Activated naive CD4-positive, alpha-beta T cell treated with anti-CD3 and anti-CD28 coated beads for 36 hours (primary cell): ENCODE results near the gene TELO2. TPM values are rescaled to one million over a fixed set of nuclear protein-coding genes. Genes with fewer than 3 reads are reported as not detected.
"Not testable (repeated sequence)": the region's sequence is repeated elsewhere in the genome, so short reads cannot be mapped to it uniquely, and the experiment has no call there.

ENCODE experiments used
- CTCF ChIA-PET: fragments of 350-600 bp; sonication (Branson Sonifier 250); formaldehyde crosslinking; loops from one replicate; lab custom pipeline; 2021; ENCODE audit warnings: antibody characterized with exemption; lab: Charles Lee
- DNase-seq: peaks from one replicate; pipeline ENCODE4 v3.0.0-alpha.2; 2020
- H3K27ac Mint-ChIP-seq: one replicate; pipeline ENCODE4 v1.8.0; 2021; ENCODE audit warnings: mild to moderate bottlenecking, mixed read lengths
- H3K27me3 Mint-ChIP-seq: one replicate; pipeline ENCODE4 v1.8.0; 2021; ENCODE audit warnings: low read depth, mixed read lengths
- H3K36me3 Mint-ChIP-seq: one replicate; pipeline ENCODE4 v1.8.0; 2021; ENCODE audit warnings: low read depth, mixed read lengths
- H3K4me1 Mint-ChIP-seq: one replicate; pipeline ENCODE4 v1.8.0; 2021; ENCODE audit warnings: low read depth, mixed read lengths
- H3K4me3 Mint-ChIP-seq: one replicate; pipeline ENCODE4 v1.8.0; 2021; ENCODE audit warnings: mild to moderate bottlenecking, moderate library complexity, mixed read lengths
- H3K9me3 Mint-ChIP-seq: one replicate; pipeline ENCODE4 v1.8.0; 2021; ENCODE audit warnings: mixed read lengths
- intact Hi-C: fragments of 100-400 bp; cut with micrococcal nuclease; formaldehyde crosslinking; loops from one replicate; pipeline ENCODE4 v1.15.1; 2023
- total RNA-seq, 2 experiments: library from RNA; stranded (reverse); gene quantifications; one replicate each; pipeline ENCODE4 v1.2.3, GENCODE V29; 2021

The TELO2 gene
- total RNA-seq, 2 experiments from 2014 or later = 68.1 to 76.1 TPM

DNA sequence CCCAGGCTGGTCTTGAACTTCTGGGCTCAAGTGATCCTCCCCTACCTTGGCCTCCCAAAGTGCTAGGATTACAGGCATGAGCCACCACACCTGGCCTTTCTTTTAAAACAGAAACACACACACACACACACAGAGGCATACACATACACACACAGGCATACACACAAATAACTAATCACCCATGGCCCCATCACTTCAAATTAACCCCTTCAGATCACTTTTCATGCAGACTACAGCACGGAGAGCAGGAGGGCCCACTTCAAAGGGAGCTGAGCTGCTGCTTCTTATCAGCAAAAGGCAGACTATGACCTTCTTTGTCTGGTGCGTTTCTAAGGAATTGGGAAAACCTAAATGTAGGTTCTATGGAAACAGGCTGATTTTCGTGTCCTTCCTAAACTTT, 20.2 kb upstream of the TELO2 start:
- no peaks in the 10 kb centered on the region for H3K9me3 Mint-ChIP-seq
- no peak for DNase-seq
- H3K4me1 Mint-ChIP-seq = peaks cover 40% of the 10 kb centered on the region
- intact Hi-C loops = no loop called here
- peak overlapping the region; percentile 37 for H3K4me3 Mint-ChIP-seq
- CTCF ChIA-PET = interaction anchor here (0.6 to 1.2 kb wide), 2 partner anchors 18 to 74 kb away, joined by 3 to 4 read pairs; no protein-coding TSS in a partner anchor
- peaks cover 1% of the 10 kb centered on the region for H3K36me3 Mint-ChIP-seq
- no peak overlapping the region for H3K27ac Mint-ChIP-seq
- H3K27me3 Mint-ChIP-seq = no peaks in the 10 kb centered on the region

DNA sequence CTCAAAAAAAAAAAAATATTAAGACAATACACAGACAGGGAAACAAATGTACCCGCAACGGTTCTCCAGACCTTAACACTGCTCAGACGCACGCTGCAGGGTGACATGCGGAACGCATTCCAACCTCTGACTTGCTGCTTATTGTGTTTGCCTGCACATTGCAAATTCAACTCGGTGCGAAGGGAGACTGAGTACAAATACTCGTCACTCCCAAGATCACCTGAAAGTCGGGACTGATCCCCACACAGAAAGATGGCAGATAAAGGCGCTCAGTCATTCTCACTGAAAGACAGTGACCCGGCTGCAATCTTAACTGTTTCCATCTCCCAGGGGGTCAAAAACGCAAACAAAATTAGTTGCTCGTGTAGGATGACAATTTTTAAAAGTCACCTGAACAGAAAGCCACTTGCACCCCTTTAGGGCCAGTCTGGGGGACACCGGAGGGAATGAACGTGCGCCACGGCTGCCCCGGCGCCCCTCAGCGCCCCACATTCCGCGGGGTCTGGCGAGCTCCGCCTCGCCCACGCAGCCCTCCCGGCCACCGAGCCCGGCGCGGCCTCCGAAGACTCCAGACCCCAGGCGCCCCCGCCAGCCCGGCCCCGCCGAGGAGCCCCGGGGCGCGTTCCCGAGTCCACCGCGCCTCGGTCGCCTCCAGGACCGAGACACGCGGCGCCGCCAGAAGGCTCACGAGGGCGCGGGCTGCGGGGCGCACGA, 18.9 kb upstream of the TELO2 start:
- intact Hi-C loops = loop anchor here (2.0 kb wide), 1 partner anchor 61 kb away; no protein-coding TSS in a partner anchor

DNA sequence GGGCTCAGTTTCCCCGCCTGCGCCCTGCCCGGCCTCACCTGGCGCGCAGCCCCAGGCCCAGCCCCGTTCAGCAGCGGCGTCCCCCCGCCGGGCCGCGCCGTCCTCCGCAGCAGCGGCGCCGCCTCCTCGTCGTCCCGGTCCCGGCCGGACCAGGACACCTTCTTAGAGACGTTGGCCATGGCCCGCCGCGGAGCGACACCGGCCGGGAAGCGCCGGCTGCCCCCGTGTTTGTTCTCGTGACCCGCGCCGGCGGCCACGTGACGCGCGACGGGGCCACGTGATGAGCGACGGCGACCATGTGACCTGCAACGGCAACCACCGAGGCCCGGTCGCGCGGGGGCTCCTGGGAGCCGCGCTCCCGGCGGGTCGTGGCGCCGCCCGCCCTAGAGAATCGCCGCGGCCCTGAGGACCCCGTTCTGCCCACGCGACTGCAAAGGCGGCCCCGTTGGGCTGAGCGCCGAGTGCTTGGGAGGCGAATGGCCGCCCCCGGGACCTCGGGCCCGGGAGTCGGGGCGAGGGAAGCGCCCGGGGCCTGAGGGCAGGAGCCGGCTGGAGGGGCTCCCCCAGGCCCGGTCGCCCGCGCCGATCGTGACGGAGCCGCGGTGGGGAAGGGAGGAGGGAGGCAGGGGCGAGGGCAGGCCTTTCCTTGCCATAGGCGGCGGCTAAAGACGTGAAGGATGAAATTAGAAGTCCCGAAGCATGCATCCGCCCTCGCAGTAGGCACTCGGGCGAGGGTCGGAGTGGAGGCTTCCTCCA, 18.2 kb upstream of the TELO2 start, which contains the start of gene CLCN7:
Gene CLCN7, minus strand, starts transcription at position 233 of the 756 bp plus-strand sequence. Its CDS starts 54 bp downstream, at position 179.
- Mint-ChIP-seq H3K4me1 (peaks cover 36% of the 10 kb centered on the region), H3K9me3 (peaks cover 3% of the 10 kb centered on the region), H3K36me3 (peaks cover 1% of the 10 kb centered on the region), H3K27me3 (no peaks in the 10 kb centered on the region), H3K27ac (peak within 1 kb of the TSS; percentile 82), H3K4me3 (peak within 1 kb of the TSS; percentile 85)
- CTCF ChIA-PET = no interaction called here
- intact Hi-C loops = loop anchor here (1.0 to 5.0 kb wide), 3 partner anchors 18 to 232 kb away; partner anchors contain the start of genes MAPK8IP3 and TELO2
- DNase-seq = peak; percentile 90

More for the DNA sequence above, 18.9 kb upstream of the TELO2 start:
- CTCF ChIA-PET = interaction anchor here (0.7 kb wide), 1 partner anchor 91 kb away, joined by 4 read pairs; no protein-coding TSS in a partner anchor
- no peak overlapping the region for H3K27ac Mint-ChIP-seq
- H3K4me3 Mint-ChIP-seq = peak overlapping the region; percentile 67
- H3K4me1 Mint-ChIP-seq = peaks cover 40% of the 10 kb centered on the region
- peaks cover 1% of the 10 kb centered on the region for H3K36me3 Mint-ChIP-seq
- H3K27me3 Mint-ChIP-seq = no peaks in the 10 kb centered on the region
- peaks cover 3% of the 10 kb centered on the region for H3K9me3 Mint-ChIP-seq
- DNase-seq = no peak

DNA sequence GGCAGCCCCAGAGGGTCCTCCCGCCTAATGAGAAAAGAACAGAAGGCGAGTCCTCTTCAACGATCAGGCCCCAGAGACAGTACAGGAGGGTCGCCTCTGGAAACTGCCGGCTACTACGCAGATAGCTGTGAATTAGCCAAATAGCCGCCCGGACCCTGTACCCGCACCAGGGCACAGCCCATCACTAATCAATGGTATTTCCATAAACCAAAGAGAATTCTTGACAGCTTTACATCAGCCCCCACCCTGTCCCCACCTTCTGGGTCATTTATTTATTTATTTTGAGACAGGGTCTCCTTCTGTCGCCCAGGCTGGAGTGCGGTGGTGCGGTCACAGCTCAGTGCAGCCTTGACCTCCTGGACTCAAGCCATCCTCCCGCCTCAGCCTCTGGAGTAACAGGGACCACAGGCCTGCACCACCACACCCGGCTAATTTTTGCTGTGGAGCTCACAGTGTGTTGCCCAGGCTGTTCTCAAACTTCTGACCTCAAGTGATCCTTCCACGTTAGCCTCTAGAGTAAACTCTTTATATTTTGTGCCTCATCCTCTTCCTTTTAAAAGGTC, 17.5 kb upstream of the TELO2 start:
- Mint-ChIP-seq H3K27me3 (no peaks in the 10 kb centered on the region), H3K36me3 (peaks cover 1% of the 10 kb centered on the region), H3K4me1 (peaks cover 33% of the 10 kb centered on the region), H3K9me3 (peaks cover 3% of the 10 kb centered on the region), H3K4me3 (peak overlapping the region; percentile 85), H3K27ac (peak overlapping the region; percentile 82)
- CTCF ChIA-PET = no interaction called here
- intact Hi-C loops = loop anchor here (1.0 to 5.0 kb wide), 3 partner anchors 18 to 232 kb away; partner anchors contain the start of genes MAPK8IP3 and TELO2
- DNase-seq = no peak

DNA sequence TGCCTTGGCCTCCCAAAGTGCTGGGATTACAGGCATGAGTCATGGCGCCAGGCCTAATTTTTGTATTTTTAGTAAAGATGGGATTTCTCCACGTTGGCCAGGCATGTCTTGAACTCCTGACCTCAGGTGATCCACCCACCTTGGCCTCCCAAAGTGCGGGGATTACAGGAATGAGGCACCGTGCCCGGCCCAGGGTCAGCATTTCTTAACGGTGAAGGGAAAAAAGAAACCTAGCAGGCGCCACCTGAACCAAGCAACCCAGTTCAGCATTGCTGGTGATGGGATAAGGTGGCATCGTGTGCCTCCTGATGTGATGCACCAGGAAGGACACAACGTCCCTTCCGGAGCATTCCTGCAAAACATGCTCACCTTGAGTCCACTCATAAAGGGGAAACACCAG, 16.1 kb upstream of the TELO2 start:
- H3K36me3 Mint-ChIP-seq = peaks cover 1% of the 10 kb centered on the region
- intact Hi-C loops = loop anchor here (5.0 kb wide), 1 partner anchor 230 kb away; the partner anchor contains the start of gene MAPK8IP3

DNA sequence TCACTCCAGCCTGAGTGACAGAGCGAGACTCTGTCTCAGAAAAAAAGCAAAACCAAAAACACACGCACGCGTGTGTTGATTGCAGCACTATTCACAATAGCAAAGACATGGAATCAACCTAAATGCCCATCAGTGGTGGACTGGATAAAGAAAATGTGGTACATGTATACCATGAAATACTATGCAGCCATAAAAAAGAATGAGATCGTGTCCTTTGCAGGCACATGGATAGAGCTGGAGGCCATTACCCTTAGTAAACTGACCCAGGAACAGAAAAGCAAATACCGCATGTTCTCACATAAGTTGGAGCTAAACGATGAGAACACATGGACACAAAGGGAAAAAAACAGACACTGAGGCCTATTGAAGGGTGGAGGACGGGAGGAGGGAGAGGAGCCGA, 14.2 kb upstream of the TELO2 start:
- DNase-seq, H3K4me3 Mint-ChIP-seq, H3K4me1 Mint-ChIP-seq, H3K27ac Mint-ChIP-seq, H3K9me3 Mint-ChIP-seq, CTCF ChIA-PET, H3K27me3 Mint-ChIP-seq, H3K36me3 Mint-ChIP-seq: not testable (repeated sequence)
- intact Hi-C loops = loop anchor here (5.0 kb wide), 1 partner anchor 228 kb away; the partner anchor contains the start of gene MAPK8IP3

More for the DNA sequence above, 16.1 kb upstream of the TELO2 start:
- Mint-ChIP-seq H3K27ac (no peak overlapping the region), H3K27me3 (no peaks in the 10 kb centered on the region), H3K9me3 (peaks cover 3% of the 10 kb centered on the region), H3K4me1 (peaks cover 20% of the 10 kb centered on the region), H3K4me3 (no peak overlapping the region)
- CTCF ChIA-PET = no interaction called here
- no peak for DNase-seq

DNA sequence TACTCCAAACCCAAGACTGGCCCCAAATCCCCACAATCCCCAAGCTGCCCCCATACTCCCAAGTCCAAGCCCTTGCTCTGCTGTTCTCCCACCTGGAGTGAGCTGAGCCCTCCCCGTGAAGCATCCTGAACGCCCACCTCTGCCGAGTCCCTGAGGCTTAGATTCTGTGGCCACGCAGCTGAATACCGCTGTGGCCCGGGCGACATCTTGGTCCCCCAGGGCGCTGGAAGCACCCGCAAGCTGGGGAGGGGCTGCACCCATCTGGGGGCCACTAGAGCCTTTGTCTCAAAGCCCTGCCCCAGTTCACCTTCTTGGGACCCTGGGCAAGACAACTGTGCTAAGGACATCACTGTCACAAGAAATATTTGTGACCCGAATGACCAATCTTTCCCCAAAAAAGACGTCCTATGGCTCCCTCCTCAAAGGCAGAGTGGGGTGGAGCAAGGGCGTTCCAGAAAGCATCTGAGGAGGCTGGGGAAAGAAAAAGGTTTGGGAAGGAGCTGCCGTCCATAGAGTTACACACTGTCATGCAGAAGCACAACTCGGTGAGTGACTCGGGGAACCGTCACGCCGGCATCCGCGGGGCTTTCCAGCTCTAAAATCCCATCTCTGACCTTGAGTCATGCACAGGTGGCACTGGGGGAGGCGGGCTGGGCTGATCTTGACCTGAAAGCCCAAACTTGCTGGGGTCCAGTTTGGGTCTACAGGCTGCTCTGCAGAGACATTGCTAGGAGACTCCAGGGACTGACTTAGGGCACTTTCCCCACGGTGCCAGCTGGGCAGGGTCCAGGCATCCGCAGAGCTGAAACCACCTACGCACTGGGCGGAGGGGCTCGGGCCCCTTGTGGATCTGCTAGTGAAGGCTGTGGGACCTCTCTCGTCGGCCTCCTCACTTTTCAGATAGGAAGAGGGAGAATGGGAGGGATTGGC, 11.0 kb upstream of the TELO2 start:
- Mint-ChIP-seq H3K27ac (no peak overlapping the region), H3K4me3 (no peak overlapping the region), H3K36me3 (no peaks in the 10 kb centered on the region), H3K27me3 (no peaks in the 10 kb centered on the region), H3K4me1 (no peaks in the 10 kb centered on the region), H3K9me3 (peaks cover 3% of the 10 kb centered on the region)
- intact Hi-C loops = no loop called here
- DNase-seq = no peak
- CTCF ChIA-PET = no interaction called here

DNA sequence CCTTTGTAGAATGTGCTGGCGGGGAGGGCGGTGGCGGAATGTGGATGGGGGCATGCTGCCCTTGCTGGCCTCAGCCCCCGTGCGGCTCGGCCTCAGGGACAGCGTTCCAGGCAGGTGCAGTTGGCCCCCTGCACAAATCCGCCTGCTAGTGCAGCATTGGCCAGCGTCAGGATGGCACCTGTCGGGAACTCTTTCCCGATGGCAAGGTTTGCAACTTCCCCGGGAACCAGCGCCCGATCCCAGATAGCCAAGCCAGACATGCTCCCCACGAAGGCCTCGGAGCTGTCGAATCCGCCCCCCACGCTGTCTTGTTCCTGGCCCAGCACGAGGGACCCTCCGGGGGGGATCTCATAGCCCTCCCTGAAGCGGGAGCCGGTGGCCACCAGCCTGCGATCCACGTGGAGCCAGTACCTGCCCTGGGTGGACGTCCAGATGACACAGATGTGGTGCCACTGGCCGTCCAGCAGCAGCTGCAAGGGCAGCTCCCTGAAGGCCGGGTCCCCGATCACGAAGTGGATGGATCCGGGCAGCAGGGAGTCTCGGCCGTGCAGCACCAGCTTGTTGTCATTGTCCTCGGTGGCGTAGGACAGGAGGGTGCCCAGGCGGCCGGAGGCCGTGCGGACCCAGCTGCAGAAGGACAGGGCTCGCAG, 7.2 kb upstream of the TELO2 start:
- Mint-ChIP-seq H3K27me3 (no peaks in the 10 kb centered on the region), H3K4me3 (no peak overlapping the region), H3K36me3 (no peaks in the 10 kb centered on the region), H3K9me3 (no peaks in the 10 kb centered on the region), H3K4me1 (no peaks in the 10 kb centered on the region), H3K27ac (no peak overlapping the region)
- intact Hi-C loops = no loop called here
- CTCF ChIA-PET = no interaction called here
- DNase-seq = no peak

DNA sequence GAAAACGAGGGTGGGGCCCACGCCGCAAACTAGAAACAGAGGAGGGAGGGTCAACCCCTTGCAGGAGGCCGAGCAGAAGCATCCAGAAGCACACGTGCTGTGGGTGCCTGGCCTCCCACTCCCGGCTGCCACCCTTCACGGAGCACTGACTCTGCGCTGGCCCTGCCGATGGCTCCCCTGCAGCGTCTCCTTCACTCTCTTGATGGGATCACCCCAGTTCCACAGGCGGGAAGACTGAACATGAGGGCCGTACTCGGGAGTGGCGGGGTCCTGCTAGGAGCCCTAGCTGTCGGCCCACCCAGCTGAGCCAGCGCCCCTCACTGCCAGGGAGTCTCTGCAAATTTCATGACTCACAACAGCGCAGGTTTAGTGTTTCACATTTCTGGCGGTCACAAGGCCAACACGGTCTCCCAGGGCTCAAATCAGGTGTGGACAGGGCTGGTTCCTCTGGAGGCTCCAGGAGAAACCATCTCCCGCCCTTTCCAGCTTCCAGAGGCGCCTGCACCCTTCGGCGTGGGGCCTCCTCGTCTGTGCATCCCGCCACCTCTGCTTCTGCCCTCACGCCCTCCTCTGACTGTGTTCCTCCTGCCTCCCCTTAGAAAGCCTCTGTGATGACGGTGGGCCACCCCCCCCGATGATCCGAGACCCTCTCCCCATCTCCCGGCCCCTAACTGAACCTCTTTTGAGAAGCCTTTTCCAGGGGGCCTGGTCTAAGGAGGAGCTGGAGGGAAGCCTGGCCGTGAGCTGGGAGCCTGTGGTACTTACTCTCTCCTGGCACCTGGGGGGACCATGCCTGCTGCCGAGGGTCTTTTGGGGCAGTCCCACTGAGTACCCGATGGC, 6.4 kb upstream of the TELO2 start:
- Mint-ChIP-seq H3K27ac (no peak overlapping the region), H3K27me3 (no peaks in the 10 kb centered on the region), H3K9me3 (no peaks in the 10 kb centered on the region), H3K4me3 (no peak overlapping the region), H3K4me1 (no peaks in the 10 kb centered on the region), H3K36me3 (no peaks in the 10 kb centered on the region)
- DNase-seq = no peak
- intact Hi-C loops = no loop called here
- CTCF ChIA-PET = no interaction called here

DNA sequence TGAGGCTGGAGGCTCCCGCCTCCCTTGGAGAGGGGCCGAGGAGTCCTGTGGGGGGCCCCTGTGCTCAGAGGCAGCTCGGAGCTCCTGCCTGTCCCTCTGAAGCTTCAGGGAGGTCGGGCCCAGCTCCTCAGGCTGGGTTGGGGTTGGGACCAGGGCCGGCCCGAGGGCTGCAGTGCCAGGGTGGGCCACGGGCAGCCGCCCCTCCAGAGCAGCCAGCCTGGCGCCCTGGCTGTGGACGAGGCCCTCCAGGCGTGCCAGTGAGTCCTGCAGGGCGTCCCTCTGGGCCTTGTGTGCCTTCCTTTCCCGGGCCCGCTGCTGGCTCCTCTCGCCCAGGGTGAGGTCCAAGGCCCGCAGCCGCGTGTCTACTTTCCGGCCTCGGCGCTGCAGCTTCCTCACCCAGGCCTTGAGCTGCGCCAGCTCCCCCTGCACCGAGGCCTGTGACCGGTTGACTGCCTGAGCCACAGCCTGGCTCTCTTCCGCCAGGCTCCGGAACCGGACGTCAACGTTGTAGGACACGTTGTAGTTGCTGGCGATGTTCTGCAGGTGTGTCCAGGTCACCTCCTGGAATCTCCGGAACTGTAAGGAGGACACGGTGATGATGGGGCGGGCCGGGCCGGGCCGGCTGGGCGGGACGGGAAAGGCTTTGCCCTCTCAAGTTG, 5.6 kb upstream of the TELO2 start:
- intact Hi-C loops = no loop called here

More for the DNA sequence above, 5.6 kb upstream of the TELO2 start:
- no peaks in the 10 kb centered on the region for H3K27me3 Mint-ChIP-seq
- H3K4me1 Mint-ChIP-seq = peaks cover 3% of the 10 kb centered on the region
- no peak overlapping the region for H3K27ac Mint-ChIP-seq
- CTCF ChIA-PET = no interaction called here
- H3K36me3 Mint-ChIP-seq = no peaks in the 10 kb centered on the region
- H3K4me3 Mint-ChIP-seq = no peak overlapping the region
- no peak for DNase-seq
- H3K9me3 Mint-ChIP-seq = no peaks in the 10 kb centered on the region
